Measurements from ENCODE around the gene ACOX3.

Gene ACOX3

DNA sequence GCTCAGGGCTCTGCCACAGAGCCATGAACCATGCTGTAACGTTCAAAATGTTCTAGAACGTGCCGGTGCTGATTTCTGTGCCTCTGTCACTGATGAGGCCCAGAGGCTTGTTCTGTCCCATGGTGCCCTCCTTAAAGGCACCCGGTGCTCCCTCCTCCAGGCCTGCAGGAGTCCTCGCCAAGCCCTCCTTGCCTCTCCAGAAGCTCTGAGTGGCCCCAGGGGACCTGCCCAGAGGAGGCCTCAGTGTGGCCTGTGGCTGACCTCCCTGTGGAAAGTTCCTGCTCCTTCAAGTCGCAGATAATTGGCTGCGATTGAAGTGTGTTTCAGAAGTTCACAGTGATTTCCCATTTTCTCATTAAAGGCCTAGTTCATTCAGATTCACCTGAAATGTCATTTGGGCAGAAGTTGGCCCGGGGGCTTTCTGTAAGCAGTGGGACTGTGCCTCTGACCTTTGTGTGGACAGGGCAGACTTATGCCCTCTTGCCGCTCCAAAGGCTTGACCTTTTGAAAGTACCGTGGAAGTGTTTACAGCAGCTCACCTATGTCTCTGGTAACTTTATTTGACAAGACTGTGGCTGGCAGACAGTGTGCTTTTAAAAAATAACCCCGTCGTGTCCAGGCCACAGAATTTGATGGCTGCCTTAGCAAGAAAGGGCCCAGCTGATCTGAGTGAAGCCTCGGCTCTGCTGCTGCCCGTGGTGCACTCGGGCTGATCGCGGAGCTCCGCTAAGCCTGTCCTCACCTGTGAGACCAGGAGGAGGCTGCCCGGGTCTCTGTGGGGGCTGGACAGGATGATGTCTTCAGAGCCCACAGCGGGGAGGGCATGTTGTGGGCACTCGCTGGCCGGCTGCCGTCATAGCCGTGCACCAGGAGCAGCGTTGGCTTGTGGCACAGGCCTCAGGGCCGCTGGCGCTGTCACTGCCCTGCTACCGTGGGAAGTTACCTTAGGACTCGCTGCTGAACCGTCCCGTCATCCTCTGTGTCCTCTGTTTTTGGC is 25.4 kb upstream of the ACOX3 start:
- no peak for DNase-seq

DNA sequence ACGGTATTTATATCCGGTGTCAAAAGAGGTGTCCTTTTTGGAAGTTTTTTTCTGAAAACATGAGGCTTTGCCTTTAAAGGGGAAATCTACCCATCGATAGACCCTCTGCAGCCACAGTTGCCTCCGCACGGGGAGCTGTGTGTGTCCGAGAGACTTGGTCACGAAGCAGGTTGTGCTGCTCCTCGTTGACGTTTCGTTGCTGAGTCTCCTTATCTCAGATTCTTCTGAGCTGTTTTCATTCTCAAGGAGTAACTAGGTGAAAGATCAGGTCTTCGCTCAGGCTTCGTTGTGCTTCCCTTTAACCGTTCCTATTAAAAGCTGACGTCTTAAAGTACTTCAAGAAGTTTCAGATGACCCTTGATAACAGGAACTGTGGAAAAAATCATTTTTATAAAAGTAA is 23.9 kb upstream of the ACOX3 start:
- no peak for DNase-seq

DNA sequence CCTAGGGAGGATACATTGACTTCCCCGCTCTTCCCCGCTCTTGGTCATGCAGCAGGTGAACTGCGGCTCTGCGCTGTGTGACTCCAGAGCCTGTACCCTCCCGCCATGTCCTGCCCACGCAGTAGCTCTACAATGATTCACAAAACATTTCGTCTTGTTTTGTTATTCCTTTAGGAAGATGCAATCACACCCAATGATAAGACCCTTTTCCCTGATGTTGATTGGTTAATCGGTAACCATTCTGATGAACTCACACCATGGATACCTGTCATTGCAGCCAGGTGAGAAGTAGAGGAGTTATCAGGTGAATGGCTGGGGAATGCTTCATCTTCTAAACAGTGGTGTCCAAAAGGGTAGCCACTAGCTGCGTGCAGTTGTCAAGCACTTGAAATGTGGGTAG is 23.3 kb upstream of the ACOX3 start:
- DNase-seq, result no peak

DNA sequence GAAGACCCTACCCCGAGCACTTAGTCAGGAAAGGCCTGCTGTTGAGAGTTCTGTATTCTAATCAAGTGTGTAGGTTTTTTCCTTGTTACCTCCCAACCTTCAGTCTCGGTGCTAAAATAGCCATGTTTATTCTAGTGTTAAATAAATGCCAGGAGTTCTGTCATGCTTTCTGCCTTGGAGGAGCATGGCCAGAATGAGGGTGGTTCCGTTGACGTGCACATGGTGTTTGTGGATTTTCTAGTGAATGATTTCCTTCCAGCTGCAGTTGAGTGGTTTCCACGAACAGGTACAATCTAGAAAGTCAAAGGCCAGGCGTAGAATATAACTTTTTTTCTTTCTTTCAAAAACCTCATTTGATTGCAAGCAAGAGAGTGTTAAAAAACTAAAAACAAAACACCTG is 21.1 kb upstream of the ACOX3 start:
- DNase-seq, result no peak

DNA sequence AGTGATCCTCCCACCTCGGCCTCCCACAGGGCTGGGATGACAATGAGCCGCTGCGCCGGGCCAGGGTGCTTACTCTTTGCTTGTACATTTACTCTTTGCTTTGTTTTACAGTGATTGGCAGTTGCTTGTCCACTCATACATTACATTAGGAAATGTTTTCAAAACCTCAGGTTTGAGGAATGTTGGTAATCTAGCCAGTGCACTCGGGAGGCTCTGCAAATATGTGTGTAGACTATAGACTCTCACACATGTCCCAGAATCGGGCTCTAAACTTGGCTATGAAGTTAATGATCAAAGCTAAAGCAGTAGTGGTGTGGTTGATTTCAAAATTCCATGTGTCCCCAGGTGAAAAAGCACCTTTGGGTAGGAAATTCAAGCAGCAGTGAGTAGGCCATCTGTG is 20.6 kb upstream of the ACOX3 start:
- DNase-seq, result no peak

DNA sequence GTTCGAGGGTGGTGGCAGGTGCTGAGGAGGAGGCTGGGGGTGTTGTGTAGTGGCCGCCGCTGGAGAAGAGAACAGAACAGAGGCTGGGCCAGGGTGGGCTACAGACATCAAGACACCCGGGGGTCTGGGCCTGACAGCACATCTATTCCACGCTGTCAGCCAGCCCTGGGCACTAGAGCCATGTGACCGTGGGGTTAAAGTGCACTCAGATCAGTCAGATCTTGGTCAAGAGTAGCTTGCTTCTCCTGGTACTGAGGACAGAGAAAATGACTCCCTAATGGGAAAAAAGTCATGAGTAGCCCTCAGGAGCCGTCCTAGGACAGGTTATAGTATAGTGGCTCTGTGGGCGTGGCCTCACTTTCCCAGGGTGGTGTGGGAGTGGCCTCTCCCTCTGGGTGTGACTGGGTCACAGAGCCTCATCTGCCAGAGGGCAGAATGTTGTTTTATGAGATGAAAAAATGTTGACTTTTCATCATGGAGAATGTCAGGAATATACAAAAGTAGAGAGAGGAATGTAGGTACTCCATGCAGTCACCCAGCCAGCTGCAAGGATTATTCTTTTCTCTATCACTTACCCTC is 19.4 kb upstream of the ACOX3 start:
- DNase-seq, result no peak

DNA sequence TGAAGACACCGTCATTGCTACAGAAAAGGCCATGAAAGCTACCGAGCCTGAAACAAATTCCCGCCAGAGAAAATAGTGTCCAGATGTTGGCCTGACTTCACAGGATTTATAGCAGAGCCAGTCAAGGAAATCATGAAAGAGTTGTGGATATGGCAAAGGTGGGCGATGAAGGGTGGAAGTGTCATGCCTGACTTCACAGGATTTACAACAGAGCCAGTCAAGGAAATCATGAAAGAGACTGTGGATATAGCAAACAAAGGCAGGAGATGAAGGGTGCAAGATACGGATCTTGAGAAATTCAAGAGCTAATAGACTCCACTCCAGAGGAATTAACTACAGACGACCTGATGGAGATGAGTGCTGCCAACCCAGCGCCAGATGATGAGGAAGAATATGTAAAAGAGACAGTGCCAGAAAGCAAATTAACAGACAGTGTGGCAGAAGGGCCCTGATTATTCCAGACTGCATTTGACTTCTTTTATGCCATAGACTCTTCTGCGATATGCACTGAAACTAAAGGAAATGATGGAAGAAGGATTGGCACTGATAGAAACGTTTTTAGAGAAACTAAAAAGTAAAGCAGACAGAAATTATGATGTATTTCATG is 17.2 kb upstream of the ACOX3 start:
- no peak for DNase-seq

DNA sequence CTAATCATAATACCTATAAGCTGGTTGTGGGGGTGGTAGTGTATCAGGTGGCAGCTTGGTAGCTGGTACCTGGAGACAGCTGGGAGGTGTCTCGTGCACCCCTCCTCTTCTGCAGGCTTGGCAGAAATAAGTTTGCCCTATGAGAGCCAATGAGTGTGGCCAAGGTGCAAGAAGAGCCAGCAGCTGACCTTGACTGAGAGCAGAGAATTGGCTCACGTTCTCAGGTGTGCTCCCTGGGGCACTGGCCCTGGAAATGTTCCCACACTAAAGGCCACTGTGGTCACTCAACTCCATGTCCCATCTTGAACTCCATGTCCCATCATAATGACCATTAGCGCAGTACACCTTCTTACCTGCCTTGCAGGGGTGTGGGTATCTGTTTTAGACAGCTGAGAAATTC is 13.4 kb upstream of the ACOX3 start:
- no peak for DNase-seq

DNA sequence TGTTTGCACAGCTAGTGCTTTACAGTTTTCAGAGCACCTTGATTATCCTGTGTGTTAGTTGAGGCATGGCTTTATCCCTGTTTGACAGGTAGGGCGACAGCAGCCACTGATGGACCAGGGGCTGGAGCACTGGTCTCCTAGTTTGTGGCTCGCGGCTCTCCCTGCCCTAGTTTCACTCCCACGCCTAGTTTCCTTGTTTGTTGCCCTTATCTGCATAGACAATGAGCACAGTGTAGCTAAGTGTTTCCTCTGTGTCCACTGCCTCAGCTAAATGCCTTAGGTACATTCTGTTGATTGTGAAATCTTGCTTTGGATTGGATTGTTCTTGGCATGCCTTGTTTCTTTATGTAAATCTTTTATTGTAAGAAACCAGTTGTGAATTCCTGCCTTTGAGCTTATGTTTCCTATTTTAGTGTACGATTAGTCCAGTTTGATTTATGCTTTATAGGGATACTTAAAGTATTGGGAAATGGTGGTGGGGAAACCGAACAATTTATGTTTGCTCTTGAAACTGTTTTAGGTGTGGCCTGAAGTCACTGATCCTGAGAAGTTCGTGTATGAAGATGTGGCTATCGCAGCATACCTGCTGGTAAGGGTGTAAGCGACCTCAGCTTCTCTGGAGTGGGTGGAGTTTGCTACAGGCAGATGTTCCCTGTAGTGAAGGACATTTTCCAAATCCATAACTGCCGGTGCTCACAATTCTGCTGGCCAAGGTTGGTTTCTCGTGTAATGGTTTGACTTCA is 11.1 kb upstream of the ACOX3 start:
- DNase-seq, result no peak

DNA sequence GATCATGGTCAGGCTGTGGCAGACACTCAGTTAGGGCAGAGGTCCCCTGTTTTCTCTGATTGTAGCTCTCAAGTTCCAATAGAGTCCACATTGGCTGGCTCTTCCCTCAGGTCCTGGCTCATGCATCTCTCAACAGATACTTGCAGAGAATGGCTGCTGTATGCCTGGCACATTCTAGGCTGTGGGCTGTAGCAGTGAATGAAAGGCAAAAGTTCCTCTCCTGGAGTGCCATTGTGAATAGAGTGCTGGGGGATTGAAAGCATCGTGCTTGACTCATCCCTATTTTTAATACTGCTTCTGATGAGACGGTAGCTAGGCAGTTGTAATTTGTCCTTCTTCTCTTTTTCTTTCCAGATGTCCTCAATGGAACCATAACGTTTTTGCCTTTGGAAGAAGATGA is 5.6 kb upstream of the ACOX3 start:
- no peak for DNase-seq

DNA sequence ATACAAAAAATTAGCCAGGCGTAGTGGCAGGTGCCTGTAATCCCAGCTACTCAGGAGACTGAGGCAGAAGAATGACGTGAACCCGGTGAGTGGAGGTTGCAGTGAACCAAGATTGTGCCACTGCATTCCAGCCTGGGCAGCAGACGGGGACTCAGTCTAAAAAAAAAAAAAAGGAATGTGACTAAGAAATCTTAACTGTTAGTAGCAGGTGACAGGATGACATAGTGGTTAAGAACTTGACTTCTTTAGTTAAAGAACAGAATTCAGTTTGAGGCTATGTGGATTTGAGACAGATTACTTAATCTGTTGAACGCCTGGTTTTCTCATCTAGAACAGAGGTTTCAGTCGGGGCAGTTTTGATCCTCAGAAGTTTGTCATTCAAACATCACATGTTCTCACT is 3.3 kb upstream of the ACOX3 start:
- no peak for DNase-seq

DNA sequence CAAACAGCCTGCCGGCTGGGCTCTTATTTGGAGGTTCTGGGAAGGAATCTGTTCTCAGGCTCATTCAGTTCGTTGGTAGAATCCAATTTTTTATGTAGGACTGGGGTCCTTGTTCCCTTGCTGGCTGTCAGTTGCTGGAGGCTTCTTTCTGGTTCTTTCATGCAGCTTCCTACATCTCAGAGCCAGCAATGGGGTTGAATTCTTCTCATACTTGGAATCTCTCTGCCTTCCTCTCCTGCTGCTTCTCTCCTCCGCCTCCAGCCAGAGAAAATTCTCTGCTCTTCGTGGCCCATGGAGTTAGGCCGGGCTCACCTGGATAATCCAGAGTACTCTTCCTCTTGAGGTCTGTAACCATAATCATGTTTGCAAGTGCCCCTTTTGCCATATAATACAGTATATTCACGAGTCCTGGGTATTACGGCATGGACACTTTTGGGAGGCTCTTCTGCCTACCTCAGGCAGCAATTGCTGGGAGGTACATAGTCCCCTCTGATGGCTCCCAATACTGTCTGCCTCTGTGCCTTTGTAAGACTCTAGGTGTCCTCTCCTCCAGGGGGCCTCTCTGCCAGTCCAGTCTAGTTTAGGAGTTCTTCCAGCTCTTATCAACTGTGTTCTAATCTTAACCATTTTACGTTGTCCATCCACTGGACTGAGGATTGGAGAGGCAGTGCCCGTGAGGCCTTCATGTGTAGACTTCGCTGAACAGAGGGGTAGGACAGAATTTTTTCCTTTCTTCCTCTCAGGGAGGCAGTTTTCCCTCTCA is 2.3 kb upstream of the ACOX3 start:
- no peak for DNase-seq

DNA sequence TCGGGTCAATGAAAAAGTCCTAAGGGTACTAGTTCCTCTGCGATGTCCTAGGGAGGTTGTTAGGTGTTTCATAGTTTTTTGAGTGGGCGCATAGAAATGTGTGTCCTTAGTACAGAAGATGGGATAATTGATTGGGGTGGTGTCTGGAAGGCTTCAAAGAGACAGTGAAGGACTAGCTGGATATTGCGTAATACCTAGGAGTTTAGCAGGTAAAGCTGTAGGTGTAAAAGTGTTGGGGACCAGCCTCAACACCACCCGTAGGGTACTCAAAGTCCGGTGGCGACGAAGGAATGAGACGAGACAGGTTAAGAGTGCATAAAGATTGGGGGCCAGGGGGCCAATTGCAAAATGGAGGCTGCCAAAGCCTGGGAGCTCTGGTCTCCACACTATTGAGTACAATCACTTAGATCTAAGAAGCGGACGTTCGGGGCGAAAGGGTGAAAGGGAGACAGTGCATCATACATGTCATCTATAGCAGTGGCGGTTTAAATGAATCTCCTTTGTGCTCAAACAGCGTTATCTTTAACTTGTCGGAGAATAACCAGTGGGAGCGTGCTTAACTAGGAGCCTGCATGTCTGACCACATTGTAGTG is 1.1 kb upstream of the ACOX3 start:
- no peak for DNase-seq

DNA sequence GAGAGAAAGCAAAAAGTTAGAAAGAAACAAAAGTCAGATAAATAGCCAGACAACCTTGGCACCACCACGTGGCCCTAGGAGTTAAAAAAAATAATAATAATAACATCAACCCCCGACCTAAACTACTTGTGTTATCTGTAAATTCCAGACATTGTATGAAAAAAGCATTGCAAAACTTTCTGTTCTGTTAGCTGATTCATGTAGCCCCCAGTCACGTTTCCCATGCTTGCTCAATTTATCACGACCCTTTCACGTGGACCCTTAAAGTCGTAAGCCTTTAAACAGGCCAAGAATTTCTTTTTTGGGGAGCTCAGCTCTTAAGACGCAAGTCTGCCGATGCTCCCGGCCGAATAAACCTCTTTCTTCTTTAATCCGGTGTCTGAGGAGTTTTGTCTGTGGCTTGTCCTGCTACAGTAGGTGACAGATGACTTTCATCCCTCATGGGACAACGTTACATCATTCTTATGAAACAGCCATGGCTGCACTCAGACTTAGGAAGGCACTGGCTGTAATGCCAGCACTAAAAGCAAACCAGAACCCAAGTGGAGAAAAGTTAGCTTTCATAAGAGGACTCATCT is 520 bp downstream of the ACOX3 start:
- DNase-seq, result no peak

DNA sequence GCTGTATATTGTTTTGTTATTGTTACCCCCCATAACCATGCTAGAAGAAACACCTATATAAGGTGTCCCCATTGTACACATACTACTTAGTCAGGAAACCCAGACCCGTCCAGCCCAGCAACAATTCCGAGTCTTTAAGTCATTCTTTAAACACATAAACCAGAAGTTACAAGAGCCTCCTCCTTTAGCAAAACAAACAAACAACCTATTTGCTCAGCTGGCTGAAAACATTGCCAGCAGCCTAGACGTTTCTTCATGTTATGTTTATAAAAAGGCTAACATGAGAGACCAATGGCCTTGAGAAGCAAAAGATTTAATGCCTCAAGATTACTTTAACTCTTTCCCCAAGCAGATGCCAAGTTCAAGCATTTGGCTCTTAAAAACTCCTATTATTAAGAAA is 1.4 kb downstream of the ACOX3 start:
- no peak for DNase-seq

DNA sequence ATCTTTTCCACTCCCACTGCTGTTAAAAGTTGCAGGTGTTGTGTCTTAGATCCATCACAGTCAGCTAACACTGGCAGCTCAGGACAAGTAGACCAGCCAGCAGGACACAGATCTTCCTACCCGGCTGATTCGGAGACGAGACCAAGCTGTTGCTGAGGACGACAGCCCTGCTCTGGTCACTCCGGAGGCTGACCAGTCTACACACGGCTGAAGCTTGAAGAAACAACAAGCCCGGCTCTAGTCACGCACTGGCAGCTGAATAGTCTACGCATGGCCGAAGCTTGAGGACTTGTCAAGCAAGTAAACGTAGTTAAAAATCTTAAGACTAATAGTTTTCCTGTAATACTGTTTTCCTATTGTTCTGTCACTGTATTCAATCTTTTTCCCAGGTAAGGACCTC is 1.8 kb downstream of the ACOX3 start:
- DNase-seq, result no peak

DNA sequence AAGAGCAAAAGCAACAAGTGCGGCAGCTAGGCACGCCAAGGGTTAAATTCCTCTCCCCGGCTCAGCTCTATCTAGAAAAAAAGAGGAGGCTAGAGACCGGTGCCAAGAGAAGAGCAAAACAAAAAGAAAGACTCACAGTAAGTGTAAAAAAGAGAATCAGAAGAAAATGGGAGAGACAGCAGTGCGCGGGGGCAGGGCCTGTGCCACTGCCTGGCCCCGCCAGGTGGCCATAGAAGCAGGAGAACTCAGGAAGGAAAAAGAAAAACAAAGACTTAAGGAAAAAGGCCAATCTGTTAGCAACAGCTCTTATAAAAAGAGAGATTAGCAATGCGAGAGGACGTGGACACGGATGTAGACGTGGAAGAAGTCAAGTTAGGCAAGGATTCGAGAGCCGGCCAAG is 3.2 kb downstream of the ACOX3 start:
- no peak for DNase-seq

DNA sequence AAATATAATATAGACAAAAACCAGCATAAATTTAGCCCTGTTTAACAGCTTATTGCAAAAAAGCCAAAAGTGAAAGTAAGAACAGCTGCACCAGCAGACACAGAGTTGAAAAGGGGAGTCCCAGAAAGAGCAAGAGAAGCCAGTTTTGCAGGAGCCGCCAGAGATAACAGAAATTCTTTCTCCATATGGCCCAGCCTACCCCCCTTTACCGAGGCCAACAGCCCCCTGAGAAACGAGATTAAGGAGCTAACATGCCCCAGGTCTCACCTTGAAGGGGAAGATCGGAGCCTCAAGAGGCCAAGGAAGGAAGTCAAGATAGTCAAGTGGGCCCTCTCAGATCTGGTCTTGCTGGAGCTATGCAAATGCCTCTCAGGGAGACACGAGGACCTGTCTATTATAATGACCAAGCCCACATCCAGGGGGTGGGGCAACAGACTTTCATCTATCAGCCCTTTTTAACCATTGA is 4.8 kb downstream of the ACOX3 start:
- DNase-seq, result no peak

DNA sequence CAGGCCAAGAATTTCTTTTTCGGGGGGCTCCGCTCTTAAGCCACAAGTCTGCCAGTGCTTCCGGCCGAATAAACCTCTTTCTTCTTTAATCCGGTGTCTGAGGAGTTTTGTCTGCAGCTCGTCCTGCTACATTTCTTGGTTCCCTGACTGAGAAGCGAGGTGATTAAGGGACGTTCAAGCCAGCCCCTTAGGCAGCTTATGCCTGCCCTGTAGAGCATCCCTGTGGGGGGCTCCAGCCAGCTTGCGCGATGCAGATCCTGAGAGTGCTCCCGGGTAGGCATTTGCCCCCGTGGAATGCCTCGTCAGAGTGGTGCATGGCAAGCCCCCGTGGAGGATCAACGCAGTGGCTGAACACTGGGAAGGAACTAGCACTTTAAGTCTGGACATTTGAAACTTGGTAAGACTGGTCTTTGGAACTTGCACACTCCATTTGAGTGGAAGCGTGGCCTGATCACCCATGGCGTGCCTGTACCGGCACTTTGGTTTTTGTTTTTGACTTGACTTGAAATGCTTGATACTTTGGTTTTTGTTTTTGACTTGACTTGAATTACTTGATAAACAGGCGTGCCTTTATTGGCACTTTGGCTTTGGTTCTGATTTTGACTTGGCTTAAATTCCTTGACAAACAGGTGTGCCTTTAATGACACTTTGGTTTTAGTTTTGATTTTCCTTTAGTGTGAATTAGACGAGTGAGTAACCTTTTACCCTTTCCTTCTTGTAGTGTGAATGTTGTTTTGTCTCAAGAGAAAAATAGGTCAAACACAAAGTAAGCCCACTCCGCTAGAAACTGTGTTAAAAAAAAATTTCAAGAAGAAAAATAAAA is 6.1 kb downstream of the ACOX3 start:
- no peak for DNase-seq

DNA sequence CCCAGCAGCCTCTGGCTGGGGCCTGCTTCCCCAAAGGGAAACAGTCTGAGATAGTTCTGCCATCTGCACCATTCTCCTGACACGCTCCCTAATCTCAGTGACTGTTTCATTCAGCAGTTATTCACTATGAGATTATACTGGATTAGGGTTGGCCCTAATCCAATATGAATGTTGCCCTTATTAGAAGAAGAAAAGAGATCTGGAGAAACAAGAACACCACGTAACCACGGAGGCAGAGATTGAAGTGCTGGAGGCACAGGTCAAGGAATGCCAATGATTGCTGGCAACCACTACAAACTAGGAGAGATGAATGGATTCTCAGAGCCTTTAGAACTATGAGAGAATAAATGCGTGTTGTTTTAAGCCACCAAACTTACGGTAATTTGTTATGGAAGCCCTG is 7.4 kb downstream of the ACOX3 start:
- no peak for DNase-seq

DNA sequence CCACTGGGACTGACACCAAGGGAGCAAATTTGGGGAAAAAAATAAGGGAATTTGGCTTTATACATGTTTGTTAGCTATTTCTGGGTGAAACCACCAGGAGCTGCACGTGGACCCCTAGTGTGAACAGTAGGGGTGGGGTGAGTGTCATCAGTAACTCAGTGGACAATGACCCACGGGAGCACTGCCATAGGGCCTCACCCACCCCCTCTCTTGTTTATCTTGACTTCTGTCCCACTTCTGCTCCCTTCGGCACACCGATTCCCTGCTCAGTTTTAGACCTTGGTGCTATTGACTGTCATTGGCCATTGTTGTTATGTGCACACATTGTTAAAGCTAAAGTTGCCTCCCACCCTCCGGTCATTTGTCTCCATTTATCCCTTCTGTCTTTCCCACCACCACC is 9.0 kb downstream of the ACOX3 start:
- DNase-seq, result no peak

All from activated CD4-positive, CD25-positive, alpha-beta regulatory T cell treated with anti-CD3 and anti-CD28 coated beads, Interleukin-2, amount 50 U/mL, for 72 hours (primary cell).